GM19463 (cell line): ENCODE data around the gene HSPBAP1.
A peak's percentile ranks its signal among the peaks of the same experiment; 100 is the strongest.
"Not testable (repeated sequence)": the region's sequence is repeated elsewhere in the genome, so short reads cannot be mapped to it uniquely, and the experiment has no call there.

ENCODE experiments used
- ATAC-seq: cut with Tn5 transposase; IDR thresholded peaks from one replicate; pipeline ENCODE4 v1.9.1; 2021; ENCODE audit warnings: mild to moderate bottlenecking, moderate library complexity; ENCODE audit not compliant: unreplicated experiment

HSPBAP1 gene

DNA sequence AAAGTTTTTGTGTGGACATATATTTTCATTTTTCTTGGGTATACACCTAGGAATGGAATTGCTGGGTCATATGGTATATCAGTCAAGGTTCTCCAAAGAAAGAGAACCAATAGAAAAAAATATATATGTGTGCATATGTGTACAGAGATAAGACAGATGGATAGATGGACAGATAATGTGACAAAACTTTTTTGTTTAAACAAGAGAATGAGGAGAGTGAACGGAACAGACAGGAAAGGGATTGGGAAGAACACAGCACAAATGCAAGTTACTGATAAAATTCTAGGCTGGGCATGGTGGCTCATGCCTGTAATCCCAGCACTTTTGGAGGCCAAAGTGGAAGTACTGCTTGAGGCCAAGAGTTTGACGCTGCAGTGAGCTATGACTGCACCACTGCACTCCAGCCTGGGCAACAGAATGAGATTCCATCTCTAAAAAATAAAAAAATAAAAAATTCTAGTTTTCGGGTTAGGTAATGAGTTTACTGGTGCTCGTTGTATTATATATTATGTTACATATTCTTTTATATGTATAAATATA, 50.0 kb downstream of the HSPBAP1 start:
- no peak for ATAC-seq

DNA sequence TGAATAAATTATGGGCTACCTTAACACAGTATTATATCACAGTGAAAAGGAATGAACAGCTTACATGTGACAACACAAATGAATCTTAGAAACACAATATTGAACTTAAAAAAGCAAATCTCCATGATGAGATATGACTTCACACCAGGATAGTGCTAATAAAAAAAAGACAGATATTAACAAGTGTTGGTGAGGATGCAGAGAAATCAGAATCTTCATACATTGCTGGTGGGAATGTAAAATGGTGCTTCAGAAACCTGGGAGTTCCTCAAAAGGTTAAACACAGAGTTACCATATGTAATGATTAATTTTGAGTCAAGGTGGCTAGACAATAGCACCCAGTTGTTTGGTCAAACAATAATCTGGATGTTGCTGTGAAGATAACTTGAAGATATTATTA, 51.4 kb downstream of the HSPBAP1 start:
- ATAC-seq: no peak

- ATAC-seq: no peak
Measured at GRCh38 chr3:122739172-122739571, 54.5 kb downstream of the HSPBAP1 start.

- ATAC-seq: not testable (repeated sequence)
Measured at GRCh38 chr3:122732682-122733525, 60.7 kb downstream of the HSPBAP1 start.

DNA sequence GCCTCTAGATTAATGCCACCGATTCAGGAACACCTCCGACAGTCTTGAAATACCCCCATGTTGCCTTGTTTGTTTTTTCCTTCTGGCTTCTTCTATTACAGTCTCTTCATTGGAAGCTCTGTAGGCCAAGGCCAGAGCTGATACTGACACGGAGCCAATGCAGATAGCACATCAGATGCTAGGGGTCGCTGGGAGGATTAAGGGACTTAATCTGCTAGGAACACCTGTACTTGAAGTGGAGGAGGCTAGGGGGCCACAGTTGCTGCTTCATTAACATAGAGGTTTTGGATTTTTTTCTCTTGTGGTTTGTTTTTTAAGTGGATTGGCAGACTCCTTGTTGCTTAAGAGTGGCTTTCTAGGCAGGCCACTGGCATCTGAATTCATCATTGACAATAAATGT, 63.4 kb downstream of the HSPBAP1 start:
- no peak for ATAC-seq

- no peak for ATAC-seq
Measured at GRCh38 chr3:122728756-122729514, 64.7 kb downstream of the HSPBAP1 start.

GRCh38 chr3:122728186-122728585, 65.4 kb downstream of the HSPBAP1 start:
- ATAC-seq: no peak

DNA sequence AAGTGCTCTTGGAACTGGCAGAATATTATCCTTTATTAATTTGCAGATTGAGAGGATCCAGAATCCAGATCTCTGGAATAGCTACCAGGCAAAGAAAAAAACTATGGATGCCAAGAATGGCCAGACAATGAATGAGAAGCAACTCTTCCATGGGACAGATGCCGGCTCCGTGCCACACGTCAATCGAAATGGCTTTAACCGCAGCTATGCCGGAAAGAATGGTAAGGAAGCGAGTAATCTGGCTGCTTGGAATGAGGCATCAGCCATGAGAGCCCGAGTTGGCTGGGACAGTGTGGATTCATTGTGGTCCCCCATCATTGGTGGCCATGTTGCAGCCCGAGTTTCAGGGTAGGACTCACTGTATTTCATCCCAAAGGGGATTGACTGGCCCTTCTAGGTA, 65.9 kb downstream of the HSPBAP1 start:
- ATAC-seq: no peak

GRCh38 chr3:122727294-122727693, 66.3 kb downstream of the HSPBAP1 start:
- ATAC-seq: no peak

DNA sequence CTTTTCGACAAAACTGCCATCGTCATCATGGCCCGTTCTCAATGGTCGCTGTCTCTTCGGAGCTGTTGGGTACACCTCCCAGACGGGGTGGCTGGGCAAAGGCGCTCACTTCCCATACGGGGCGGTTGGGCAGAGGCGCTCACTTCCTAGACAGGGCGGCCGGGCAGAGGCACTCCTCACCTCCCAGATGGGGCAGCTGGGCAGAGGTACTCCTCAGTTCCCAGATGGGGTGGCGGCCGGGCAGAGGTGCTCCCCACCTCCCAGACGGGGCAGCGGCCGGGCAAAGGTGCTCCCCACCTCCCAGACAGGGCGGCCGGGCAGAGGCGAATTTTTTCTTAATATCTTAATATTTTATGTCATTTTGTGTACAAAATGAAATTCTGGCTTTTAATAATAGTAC, 68.5 kb downstream of the HSPBAP1 start:
- ATAC-seq: no peak

DNA sequence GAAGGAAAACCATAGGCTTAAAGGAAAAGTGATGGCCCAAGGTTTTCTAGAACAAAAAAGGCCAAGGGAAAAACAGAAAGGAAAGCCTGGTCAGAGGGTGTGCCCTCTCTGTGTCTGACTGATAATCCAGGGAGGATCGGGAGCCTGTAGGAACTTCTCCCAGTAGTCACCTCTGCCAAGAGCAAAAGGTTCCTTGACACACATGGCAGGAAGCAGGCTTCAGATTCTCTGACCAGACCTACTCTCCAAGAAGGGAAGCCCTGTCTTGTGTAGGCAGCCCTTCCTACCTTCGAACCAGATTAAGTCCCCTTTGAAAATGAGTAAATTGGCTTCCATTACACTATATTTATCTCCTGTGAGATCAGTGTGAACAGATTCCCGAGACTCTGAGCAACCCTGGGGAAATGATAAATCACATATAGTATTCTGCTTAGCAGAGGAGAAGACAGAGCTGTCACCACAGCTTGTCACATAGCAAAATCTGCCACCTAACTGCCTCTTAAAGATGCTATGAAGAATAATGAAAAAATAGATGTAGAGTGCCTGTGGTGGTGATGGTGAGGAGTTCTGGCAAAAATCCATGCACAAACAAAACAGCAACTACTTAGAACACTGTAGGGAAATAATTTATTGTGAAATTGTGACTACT, 74.2 kb downstream of the HSPBAP1 start:
- ATAC-seq: no peak

DNA sequence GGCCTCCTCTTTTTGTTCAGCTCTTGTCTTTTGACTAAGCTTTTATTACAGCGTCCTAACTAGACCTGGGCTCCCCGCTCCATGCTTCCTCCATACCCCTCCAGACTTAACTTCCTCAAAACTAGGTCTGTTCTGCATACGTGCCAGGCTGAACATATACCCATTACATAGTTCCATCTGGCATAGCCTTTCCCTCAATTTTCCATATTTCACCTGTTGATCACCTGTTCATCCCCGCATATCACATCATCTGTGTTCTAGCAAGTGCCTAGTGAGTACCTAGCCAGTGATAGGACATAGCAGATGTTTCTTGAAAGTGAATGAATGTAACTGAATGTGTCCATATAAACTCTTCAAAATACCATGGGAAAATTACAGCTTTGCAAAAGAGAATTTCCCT, 77.0 kb downstream of the HSPBAP1 start:
- ATAC-seq: no peak

DNA sequence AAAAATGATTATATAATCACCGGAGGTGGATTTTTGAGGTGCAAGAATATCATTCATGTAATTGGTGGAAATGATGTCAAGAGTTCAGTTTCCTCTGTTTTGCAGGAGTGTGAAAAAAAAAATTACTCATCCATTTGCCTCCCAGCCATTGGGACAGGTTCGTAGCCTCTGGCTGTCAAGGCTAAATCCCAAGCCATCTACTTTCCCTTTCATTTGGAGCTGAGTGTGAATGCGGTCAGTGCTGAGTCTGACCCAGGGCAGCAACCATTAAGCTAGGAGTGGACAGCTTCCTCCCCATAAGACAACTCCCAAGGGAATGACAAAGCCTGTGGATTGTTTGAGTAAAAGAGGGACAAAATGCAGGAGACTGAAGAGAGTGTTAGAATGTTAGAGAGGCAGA, 79.4 kb downstream of the HSPBAP1 start:
- no peak for ATAC-seq

DNA sequence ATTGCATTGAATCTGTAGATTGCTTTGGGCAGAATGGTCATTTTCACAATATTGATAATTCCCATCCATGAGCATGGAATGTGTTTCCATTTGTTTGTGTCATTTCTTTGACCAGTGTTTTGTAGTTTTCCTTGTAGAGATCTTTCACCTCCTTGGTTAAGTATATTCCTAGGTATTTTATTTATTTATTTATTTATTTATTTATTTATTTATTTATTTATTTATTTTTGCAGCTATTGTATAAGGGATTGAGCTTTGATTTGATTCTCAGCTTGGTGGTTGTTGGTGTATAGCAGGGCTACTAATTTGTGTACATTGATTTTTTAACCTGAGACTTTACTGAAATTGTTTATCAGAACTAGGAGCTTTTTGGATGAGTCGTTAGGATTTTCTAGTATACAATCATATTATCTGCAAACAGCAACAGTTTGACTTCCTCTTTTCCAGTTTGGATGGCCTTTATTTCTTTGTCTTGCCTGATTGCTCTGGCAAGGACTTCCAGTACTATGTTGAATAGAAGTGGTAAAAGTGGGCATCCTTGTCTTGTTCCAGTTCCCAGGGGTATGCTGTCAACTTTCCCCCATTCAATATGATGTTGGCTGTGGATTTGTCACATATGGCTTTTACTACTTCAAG, 82.9 kb downstream of the HSPBAP1 start:
- ATAC-seq: not testable (repeated sequence)

DNA sequence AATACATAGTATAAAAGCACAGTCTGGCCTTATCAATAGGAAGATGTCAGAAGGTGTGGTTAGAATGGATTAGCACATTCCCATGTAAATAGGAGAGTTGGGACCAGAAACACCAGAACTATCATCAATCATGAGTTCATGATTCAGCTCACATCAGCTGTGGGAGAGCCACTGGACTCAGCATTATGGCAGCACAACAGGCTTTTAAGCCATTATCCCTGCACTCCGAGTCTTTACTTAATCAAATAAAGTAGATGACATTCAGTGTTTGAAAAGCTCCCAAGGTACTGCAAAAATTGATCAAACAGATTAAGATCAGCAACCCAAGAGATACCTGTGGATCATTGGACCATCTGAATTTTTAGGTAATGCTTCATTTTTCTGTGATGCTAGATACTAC, 88.3 kb downstream of the HSPBAP1 start:
- no peak for ATAC-seq

- no peak for ATAC-seq
Measured at GRCh38 chr3:122700193-122700592, 93.4 kb downstream of the HSPBAP1 start.

GRCh38 chr3:122697952-122698620, 95.5 kb downstream of the HSPBAP1 start:
- peak; percentile 91 for ATAC-seq

DNA sequence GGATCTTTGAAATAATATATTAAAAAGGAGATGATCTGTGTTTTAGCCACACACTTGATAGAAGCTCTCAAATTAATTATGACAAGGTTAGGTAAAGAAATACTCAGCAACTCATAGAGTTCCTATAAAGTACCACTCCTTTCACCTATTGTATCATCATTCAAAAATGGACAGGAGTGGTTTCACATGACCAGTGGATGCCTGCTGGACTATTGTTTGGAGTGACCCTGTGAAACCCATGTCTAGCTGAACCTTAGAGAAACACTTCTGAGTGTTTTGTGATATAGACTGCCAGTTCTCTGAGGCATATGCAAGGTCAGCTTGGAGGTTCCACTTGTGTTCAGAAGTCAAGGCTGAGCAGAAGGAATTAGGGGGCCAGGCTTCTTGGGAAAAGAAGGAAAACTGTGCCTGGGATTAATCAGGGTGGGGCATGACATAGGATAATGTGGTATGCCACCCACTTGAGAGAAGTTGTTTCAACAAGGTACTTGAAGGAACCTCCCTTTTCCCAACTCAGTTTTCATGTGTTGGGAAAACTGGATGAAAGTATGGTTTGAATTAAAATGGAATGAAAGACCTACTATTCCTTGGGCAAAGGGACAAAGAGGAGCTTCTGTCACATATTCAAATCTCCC, 97.6 kb downstream of the HSPBAP1 start:
- no peak for ATAC-seq

GRCh38 chr3:122694966-122695365, 98.7 kb downstream of the HSPBAP1 start:
- peak; percentile 38 for ATAC-seq

DNA sequence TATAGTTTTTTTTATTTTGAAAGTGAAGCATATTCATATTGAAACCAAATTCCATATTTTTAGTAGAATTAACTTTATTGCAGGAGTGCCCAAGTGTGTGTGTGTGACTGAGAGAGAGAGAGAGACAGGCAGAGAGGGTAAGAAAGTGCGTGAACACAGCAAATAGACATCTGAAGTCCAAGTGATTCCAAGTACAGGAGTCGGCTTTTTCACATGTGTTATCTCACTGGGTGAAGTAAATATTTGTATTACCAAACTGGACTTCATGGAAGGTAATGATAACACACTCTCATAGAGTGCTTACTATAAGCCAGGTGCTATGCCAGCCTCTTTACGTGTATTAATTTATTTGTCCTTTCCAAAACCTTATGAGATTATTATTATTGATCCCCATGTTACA, 101.0 kb downstream of the HSPBAP1 start:
- ATAC-seq: no peak
